ENCODE results near the gene OSBPL3.

The OSBPL3 gene

GRCh38 chr7:24754906-24755506, 225.0 kb downstream of the OSBPL3 start:
- DNase-seq = no peak

- DNase-seq = no peak
These were observed 227.7 kb downstream of the OSBPL3 start for GRCh38 chr7:24752073-24752800.

GRCh38 chr7:24751484-24751883, 228.5 kb downstream of the OSBPL3 start:
- no peak for DNase-seq

DNA sequence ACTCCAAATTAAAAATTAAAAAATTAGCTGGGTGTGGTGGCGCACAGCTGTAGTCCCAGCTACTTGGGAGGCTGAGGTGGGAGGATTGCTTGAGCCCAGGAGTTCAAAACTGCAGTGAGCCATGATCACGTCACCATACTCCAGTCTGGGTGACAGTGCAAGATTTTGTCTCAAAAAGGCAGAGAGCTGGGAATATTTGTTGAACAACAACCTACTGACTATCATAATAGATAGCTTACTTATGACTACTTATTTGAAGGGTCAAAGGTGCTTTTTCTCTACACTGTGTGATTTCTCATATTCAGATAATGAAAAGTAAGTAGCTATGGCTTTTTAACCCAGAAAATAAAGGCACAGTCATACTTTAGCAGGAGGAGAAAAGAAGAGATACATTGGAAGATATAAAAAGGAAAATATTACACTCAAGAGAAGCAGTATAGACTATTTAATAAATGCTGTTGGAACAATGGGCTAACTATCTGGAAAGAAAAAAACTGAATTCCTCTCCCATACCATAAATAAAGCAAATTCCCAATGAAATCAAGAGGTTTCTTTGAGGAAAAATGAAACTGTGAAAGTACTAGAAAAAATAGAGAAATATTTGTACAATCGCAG, 229.4 kb downstream of the OSBPL3 start:
- no peak for DNase-seq

- DNase-seq = no peak
These were observed 231.5 kb downstream of the OSBPL3 start for GRCh38 chr7:24748521-24748920.

Data from NCI-H446 treated with DMSO at 0.1 percent for 48 hours (cell line).